Naive thymus-derived CD8-positive, alpha-beta T cell (primary cell): Measurements from ENCODE around the gene RNASET2. TPM values are rescaled to one million over a fixed set of nuclear protein-coding genes. Genes with fewer than 3 reads are reported as not detected.

Experiments used
- ATAC-seq, 2 donors: fragments of 150-1000 bp; cut with Tn5 transposase in 1 of 2; sonication (Bioruptor Pico), chemical (Tn5 transposase) in 1 of 2; 1 replicate in 1 of 2; 2 replicates in 1 of 2; pipeline ENCODE4 v1.10.0; 2021; ENCODE audit warnings: mild to moderate bottlenecking in 2 of 2, moderate library complexity in 2 of 2
- POLR2A ChIA-PET: fragments of 350-600 bp; sonication (Branson Sonifier 250); formaldehyde crosslinking; loops from one replicate; lab custom pipeline; 2021; ENCODE audit warnings: antibody characterized with exemption; lab: Charles Lee
- DNase-seq, 10 donors: peaks; one replicate each; pipeline versions ENCODE4 v3.0.0 to v3.0.0-alpha.2; 2020 to 2022
- H3K27ac Mint-ChIP-seq, 10 donors: one replicate each; pipeline ENCODE4 v1.8.0; 2020 to 2022; ENCODE audit warnings: mild to moderate bottlenecking in 10 of 10, mixed read lengths in 10 of 10, moderate library complexity in 4 of 10, inconsistent platforms in 1 of 10
- H3K27me3 Mint-ChIP-seq, 5 donors: one replicate each; pipeline ENCODE4 v1.8.0; 2021 to 2022; ENCODE audit warnings: mixed read lengths in 5 of 5
- H3K36me3 Mint-ChIP-seq, 3 donors: one replicate each; pipeline ENCODE4 v1.8.0; 2020 to 2022; ENCODE audit warnings: mixed read lengths in 3 of 3, mild to moderate bottlenecking in 2 of 3, inconsistent platforms in 1 of 3
- H3K4me1 Mint-ChIP-seq, 4 donors: one replicate each; pipeline ENCODE4 v1.8.0; 2021 to 2022; ENCODE audit warnings: mixed read lengths in 4 of 4
- H3K4me3 Mint-ChIP-seq, 10 donors: one replicate each; pipeline ENCODE4 v1.8.0; 2020 to 2022; ENCODE audit warnings: mild to moderate bottlenecking in 10 of 10, mixed read lengths in 10 of 10, moderate library complexity in 6 of 10, inconsistent platforms in 1 of 10
- H3K9me3 Mint-ChIP-seq, 9 donors: one replicate each; pipeline ENCODE4 v1.8.0; 2020 to 2022; ENCODE audit warnings: mixed read lengths in 9 of 9, mild to moderate bottlenecking in 3 of 9, inconsistent platforms in 1 of 9, moderate library complexity in 1 of 9
- polyA plus RNA-seq, 3 donors: library from polyadenylated mRNA; unstranded; fragments of 300-500 nt; fragmentation: Illumina TruSeq; gene quantifications; one replicate each; pipeline ENCODE4 v1.2.3, GENCODE V29; 2021
- total RNA-seq, 8 experiments: library from RNA in 2 of 8; stranded (reverse) in 2 of 8; gene quantifications; one replicate each; pipeline ENCODE4 v1.2.3 and lab custom pipeline; 2021 to 2026

RNASET2 gene
- total and polyA plus RNA-seq, 5 experiments from 2014 or later: 72.7 to 283 (median 141) TPM

- Mint-ChIP-seq H3K9me3 (no peaks in the 10 kb centered on the region), H3K27ac (peak overlapping the region in 5 of 10 donors; percentile 32 to 82 (median 54)), H3K27me3 (no peaks in the 10 kb centered on the region), H3K36me3 (peaks cover 0 to 90% (median 23%) of the 10 kb centered on the region in 3 donors), H3K4me1 (peaks cover 3 to 20% (median 8%) of the 10 kb centered on the region in 4 donors), H3K4me3 (peak overlapping the region in 2 of 10 donors; percentile 28 to 66)
- POLR2A ChIA-PET: no interaction called here
- DNase-seq (no peak), ATAC-seq (no peak)
Observed at GRCh38 chr6:166944666-166945256, 11.6 kb downstream of the RNASET2 start.

- H3K27ac Mint-ChIP-seq: peak overlapping the region in 6 of 10 donors; percentile 17 to 86 (median 72)
- POLR2A ChIA-PET: interaction anchor here (0.6 kb wide), 2 partner anchors 14 to 764 kb away, joined by 5 to 6 read pairs; no protein-coding TSS in a partner anchor
- H3K4me1 Mint-ChIP-seq: peaks cover 3 to 10% (median 7%) of the 10 kb centered on the region in 4 donors
- DNase-seq (peak in 1 of 10 donors; percentile 32), ATAC-seq (peak in 1 of 2 donors; percentile 43)
- H3K9me3 Mint-ChIP-seq: no peaks in the 10 kb centered on the region
- H3K4me3 Mint-ChIP-seq: no peak overlapping the region
- H3K27me3 Mint-ChIP-seq: no peaks in the 10 kb centered on the region
- peaks cover 0 to 92% (median 28%) of the 10 kb centered on the region in 3 donors for H3K36me3 Mint-ChIP-seq
Observed at GRCh38 chr6:166942393-166943168, 13.8 kb downstream of the RNASET2 start.

- POLR2A ChIA-PET: no interaction called here
- peak overlapping the region in 2 of 10 donors; percentile 41 to 88 for H3K27ac Mint-ChIP-seq
- no peaks in the 10 kb centered on the region for H3K27me3 Mint-ChIP-seq
- no peak for DNase-seq
- peaks cover 0 to 87% (median 26%) of the 10 kb centered on the region in 3 donors for H3K36me3 Mint-ChIP-seq
- peaks cover 5 to 18% (median 11%) of the 10 kb centered on the region in 4 donors for H3K4me1 Mint-ChIP-seq
- no peak for ATAC-seq
- no peak overlapping the region for H3K4me3 Mint-ChIP-seq
- no peaks in the 10 kb centered on the region for H3K9me3 Mint-ChIP-seq
Observed at GRCh38 chr6:166940643-166941068, 15.7 kb downstream of the RNASET2 start.

GRCh38 chr6:166939894-166940293, 16.5 kb downstream of the RNASET2 start:
- DNase-seq (no peak), ATAC-seq (no peak)
- Mint-ChIP-seq H3K27me3 (no peaks in the 10 kb centered on the region), H3K4me1 (peaks cover 3 to 22% (median 11%) of the 10 kb centered on the region in 4 donors), H3K4me3 (no peak overlapping the region), H3K9me3 (no peaks in the 10 kb centered on the region), H3K27ac (peak overlapping the region in 2 of 10 donors; percentile 48 to 83), H3K36me3 (peaks cover 0 to 84% (median 23%) of the 10 kb centered on the region in 3 donors)
- POLR2A ChIA-PET: no interaction called here

- DNase-seq (no peak), ATAC-seq (no peak)
- Mint-ChIP-seq H3K27ac (peak overlapping the region in 2 of 10 donors; percentile 43 to 83), H3K9me3 (no peaks in the 10 kb centered on the region), H3K4me1 (peaks cover 3 to 22% (median 11%) of the 10 kb centered on the region in 4 donors), H3K4me3 (no peak overlapping the region), H3K36me3 (peaks cover 0 to 82% (median 23%) of the 10 kb centered on the region in 3 donors), H3K27me3 (no peaks in the 10 kb centered on the region)
- POLR2A ChIA-PET: no interaction called here
Observed at GRCh38 chr6:166939345-166939744, 17.0 kb downstream of the RNASET2 start.

GRCh38 chr6:166938704-166939103, 17.6 kb downstream of the RNASET2 start:
- Mint-ChIP-seq H3K36me3 (peaks cover 0 to 81% (median 23%) of the 10 kb centered on the region in 3 donors), H3K4me3 (no peak overlapping the region), H3K27me3 (no peaks in the 10 kb centered on the region), H3K9me3 (no peaks in the 10 kb centered on the region), H3K4me1 (peaks cover 3 to 22% (median 11%) of the 10 kb centered on the region in 4 donors), H3K27ac (peak overlapping the region in 1 of 10 donors; percentile 33)
- DNase-seq (no peak), ATAC-seq (no peak)
- POLR2A ChIA-PET: no interaction called here

- Mint-ChIP-seq H3K36me3 (peaks cover 0 to 82% (median 23%) of the 10 kb centered on the region in 3 donors), H3K4me3 (no peak overlapping the region), H3K27ac (peak overlapping the region in 3 of 10 donors; percentile 19 to 73 (median 49)), H3K27me3 (no peaks in the 10 kb centered on the region), H3K9me3 (no peaks in the 10 kb centered on the region), H3K4me1 (peaks cover 3 to 21% (median 8%) of the 10 kb centered on the region in 4 donors)
- DNase-seq: no peak
- POLR2A ChIA-PET: no interaction called here
- no peak for ATAC-seq
Observed at GRCh38 chr6:166938150-166938549, 18.2 kb downstream of the RNASET2 start.

GRCh38 chr6:166937746-166938145, 18.6 kb downstream of the RNASET2 start:
- H3K9me3 Mint-ChIP-seq: no peaks in the 10 kb centered on the region
- no peak overlapping the region for H3K4me3 Mint-ChIP-seq
- no peaks in the 10 kb centered on the region for H3K27me3 Mint-ChIP-seq
- H3K27ac Mint-ChIP-seq: peak overlapping the region in 4 of 10 donors; percentile 19 to 80 (median 61)
- DNase-seq: no peak
- ATAC-seq: no peak
- peaks cover 0 to 82% (median 23%) of the 10 kb centered on the region in 3 donors for H3K36me3 Mint-ChIP-seq
- H3K4me1 Mint-ChIP-seq: peaks cover 3 to 17% (median 6%) of the 10 kb centered on the region in 4 donors
- POLR2A ChIA-PET: interaction anchor here (1.0 to 1.5 kb wide), 2 partner anchors 12 to 19 kb away, joined by 3 read pairs; partner anchors contain the start of gene RNASET2

GRCh38 chr6:166936079-166936787, 20.1 kb downstream of the RNASET2 start:
- peak in 1 of 2 donors; percentile 52 for ATAC-seq
- H3K4me1 Mint-ChIP-seq: peaks cover 14 to 22% (median 18%) of the 10 kb centered on the region in 4 donors
- H3K27ac Mint-ChIP-seq: peak overlapping the region in 9 of 10 donors; percentile 32 to 95 (median 75)
- peak overlapping the region in 2 of 10 donors; percentile 44 to 65 for H3K4me3 Mint-ChIP-seq
- POLR2A ChIA-PET: interaction anchor here (1.5 kb wide), 1 partner anchor 14 kb away, joined by 3 read pairs; no protein-coding TSS in a partner anchor
- H3K36me3 Mint-ChIP-seq: peaks cover 0 to 80% (median 19%) of the 10 kb centered on the region in 3 donors
- H3K27me3 Mint-ChIP-seq: no peaks in the 10 kb centered on the region
- DNase-seq: peak in 1 of 10 donors; percentile 33
- no peaks in the 10 kb centered on the region for H3K9me3 Mint-ChIP-seq

GRCh38 chr6:166935353-166935752, 21.0 kb downstream of the RNASET2 start:
- peak overlapping the region in 2 of 10 donors; percentile 22 to 33 for H3K4me3 Mint-ChIP-seq
- ATAC-seq (peak; percentile 50 to 92), DNase-seq (peak in 4 of 10 donors; percentile 34 to 70 (median 48))
- H3K27me3 Mint-ChIP-seq: no peaks in the 10 kb centered on the region
- H3K27ac Mint-ChIP-seq: peak overlapping the region in 9 of 10 donors; percentile 40 to 95 (median 78)
- POLR2A ChIA-PET: no interaction called here
- peaks cover 0 to 73% (median 19%) of the 10 kb centered on the region in 3 donors for H3K36me3 Mint-ChIP-seq
- H3K4me1 Mint-ChIP-seq: peaks cover 17 to 28% (median 24%) of the 10 kb centered on the region in 4 donors
- H3K9me3 Mint-ChIP-seq: no peaks in the 10 kb centered on the region

GRCh38 chr6:166934174-166934573, 22.2 kb downstream of the RNASET2 start:
- H3K27me3 Mint-ChIP-seq: no peaks in the 10 kb centered on the region
- no peak overlapping the region for H3K4me3 Mint-ChIP-seq
- peaks cover 17 to 40% (median 27%) of the 10 kb centered on the region in 4 donors for H3K4me1 Mint-ChIP-seq
- DNase-seq (no peak), ATAC-seq (no peak)
- H3K27ac Mint-ChIP-seq: peak overlapping the region in 2 of 10 donors; percentile 15 to 48
- POLR2A ChIA-PET: interaction anchor here (1.2 kb wide), 1 partner anchor 22 kb away, joined by 3 read pairs; the partner anchor contains the start of gene RNASET2
- H3K36me3 Mint-ChIP-seq: peaks cover 0 to 71% (median 16%) of the 10 kb centered on the region in 3 donors
- H3K9me3 Mint-ChIP-seq: no peaks in the 10 kb centered on the region

- H3K4me1 Mint-ChIP-seq: peaks cover 17 to 41% (median 27%) of the 10 kb centered on the region in 4 donors
- peaks cover 0 to 70% (median 15%) of the 10 kb centered on the region in 3 donors for H3K36me3 Mint-ChIP-seq
- DNase-seq (no peak), ATAC-seq (no peak)
- POLR2A ChIA-PET: interaction anchor here (1.2 kb wide), 1 partner anchor 23 kb away, joined by 3 read pairs; the partner anchor contains the start of gene RNASET2
- H3K27me3 Mint-ChIP-seq: no peaks in the 10 kb centered on the region
- H3K4me3 Mint-ChIP-seq: peak overlapping the region in 1 of 10 donors; percentile 2
- H3K9me3 Mint-ChIP-seq: no peaks in the 10 kb centered on the region
- peak overlapping the region in 2 of 10 donors; percentile 40 to 50 for H3K27ac Mint-ChIP-seq
Observed at GRCh38 chr6:166933396-166933795, 23.0 kb downstream of the RNASET2 start.
